GM12878 (cell line): ENCODE results near the gene DUOX1. TPM values are rescaled to one million over a fixed set of nuclear protein-coding genes. Genes with fewer than 3 reads are reported as not detected.

Source experiments
- ATAC-seq: fragments of 200-7000 bp; cut with Tn5 transposase; 3 replicates; pipeline ENCODE4 v1.9.1; 2020; ENCODE audit warnings: mild to moderate bottlenecking, moderate library complexity
- BruUV-seq: library from RNA; stranded (reverse); fragments of 400-500 nt; replicated peaks from 2 replicates; lab custom pipeline; 2021; lab: Mats Ljungman, UMichigan
- CTCF ChIA-PET: fragments of 300-600 bp; sonication (Branson Sonifier 250); formaldehyde crosslinking; extraction: SDS; loops from one replicate; lab custom pipeline; 2021; ENCODE audit warnings: inconsistent platforms; lab: Yijun Ruan, JAX
- POLR2A ChIA-PET: fragments of 350-600 bp; formaldehyde crosslinking; extraction: SDS; loops from one replicate; lab custom pipeline; 2021; ENCODE audit warnings: inconsistent platforms; lab: Charles Lee
- RAD21 ChIA-PET: fragments of 300-600 bp; sonication (Branson Sonifier 250); formaldehyde crosslinking; loops from one replicate; lab custom pipeline; 2023; ENCODE audit warnings: antibody characterized with exemption; ENCODE audit not compliant: unreplicated experiment; lab: Charles Lee
- SMC1A ChIA-PET: fragments of 300-600 bp; sonication (Branson Sonifier 250); formaldehyde crosslinking; loops from one replicate; lab custom pipeline; 2023; ENCODE audit not compliant: unreplicated experiment, uncharacterized antibody; lab: Charles Lee
- DNase-seq: peaks from one replicate; pipeline ENCODE4 v3.0.0-alpha.2; 2011; ENCODE audit warnings: low read depth, low spot score
- FAIRE-seq: peaks from 3 replicates; lab custom pipeline; 2011; peaks lifted over from hg19 to GRCh38; lab: Jason Lieb, UNC
- H2AFZ ChIP-seq: 2 replicates; pipeline ENCODE4 v1.6.0; 2011; ENCODE audit warnings: low read depth, low read length, control low read depth; ENCODE audit not compliant: control insufficient read depth
- H3K27ac ChIP-seq: 2 replicates; pipeline ENCODE4 v1.5.1; 2011; ENCODE audit warnings: control low read depth; ENCODE audit not compliant: control insufficient read depth, insufficient read depth
- H3K27me3 ChIP-seq, 2 experiments: replicated peaks in 1 of 2; 2 replicates each; pipeline versions ENCODE4 v1.6.0 to v1.6.1; 2011; ENCODE audit warnings: low read length in 1 of 2; ENCODE audit not compliant: control insufficient read depth in 2 of 2, insufficient read depth in 2 of 2
- H3K36me3 ChIP-seq, 2 experiments: 2 replicates each; pipeline ENCODE4 v1.5.1; 2011; ENCODE audit warnings: low read length in 1 of 2; ENCODE audit not compliant: control insufficient read depth in 2 of 2, insufficient read depth in 2 of 2
- H3K4me1 ChIP-seq: 2 replicates; pipeline ENCODE4 v1.6.1; 2011; ENCODE audit warnings: mild to moderate bottlenecking, low read length, moderate library complexity, mixed read lengths; ENCODE audit not compliant: control insufficient read depth, insufficient read depth
- H3K4me2 ChIP-seq: 2 replicates; pipeline ENCODE4 v1.6.0; 2011; ENCODE audit warnings: control low read depth; ENCODE audit not compliant: control insufficient read depth, insufficient read depth
- H3K4me3 ChIP-seq: fragments of 200-600 bp; sonication (generic); 2 replicates; pipeline ENCODE4 v1.5.1; 2016
- H3K79me2 ChIP-seq: 2 replicates; pipeline ENCODE4 v1.6.0; 2011; ENCODE audit warnings: low read length; ENCODE audit not compliant: control insufficient read depth, insufficient read depth
- H3K9ac ChIP-seq: 2 replicates; pipeline ENCODE4 v1.8.0; 2011; ENCODE audit warnings: low read length, control low read depth, mixed read lengths; ENCODE audit not compliant: control insufficient read depth, insufficient read depth
- H3K9me3 ChIP-seq: replicated peaks from 3 replicates; pipeline ENCODE4 v1.5.1; 2011; ENCODE audit warnings: mild to moderate bottlenecking, low read length; ENCODE audit not compliant: control insufficient read depth, insufficient read depth
- H4K20me1 ChIP-seq: 2 replicates; pipeline ENCODE4 v1.6.0; 2011; ENCODE audit not compliant: control insufficient read depth, insufficient read depth
- BCL3 ChIP-seq: IDR thresholded peaks from 2 replicates; pipeline ENCODE4 v1.6.1; 2011; ENCODE audit warnings: borderline replicate concordance, low read depth, mild to moderate bottlenecking, moderate library complexity, low read length; ENCODE audit not compliant: insufficient read depth, poor library complexity, severe bottlenecking
- BHLHE40 ChIP-seq, 2 experiments: fragments of 450-650 bp in 1 of 2; IDR thresholded peaks; 2 replicates each; pipeline ENCODE4 v1.6.1; 2011 to 2017; ENCODE audit warnings: low read depth in 2 of 2, borderline replicate concordance in 1 of 2, improper control_type of control experiment in 1 of 2, low read length in 1 of 2, mild to moderate bottlenecking in 1 of 2
- E2F8 ChIP-seq: fragments of 450-650 bp; IDR thresholded peaks from 2 replicates; pipeline ENCODE4 v1.6.1; 2018; ENCODE audit warnings: mild to moderate bottlenecking, low read depth, moderate library complexity; ENCODE audit not compliant: partially characterized antibody
- KAT2A ChIP-seq: conservative IDR thresholded peaks from 2 replicates; pipeline ENCODE4 v1.6.1; 2011; ENCODE audit warnings: low read depth, low read length; ENCODE audit not compliant: control insufficient read depth
- PBX3 ChIP-seq: IDR thresholded peaks from 2 replicates; pipeline ENCODE4 v1.6.1; 2011; ENCODE audit warnings: mild to moderate bottlenecking, low read depth, low read length, moderate library complexity; ENCODE audit not compliant: insufficient replicate concordance
- POLR2AphosphoS2 ChIP-seq: IDR thresholded peaks from 2 replicates; pipeline ENCODE4 v1.6.1; 2011; ENCODE audit warnings: low read depth, mild to moderate bottlenecking, low read length, improper control_type of control experiment, moderate library complexity
- PRDM15 ChIP-seq: fragments of 450-650 bp; formaldehyde crosslinking; IDR thresholded peaks from 2 replicates; pipeline ENCODE4 v1.4.0; 2020; ENCODE audit warnings: mild to moderate bottlenecking, moderate library complexity
- RB1 ChIP-seq: fragments of 450-650 bp; formaldehyde crosslinking; IDR thresholded peaks from 2 replicates; pipeline ENCODE4 v1.6.1; 2017; ENCODE audit warnings: mild to moderate bottlenecking, borderline replicate concordance
- RELA ChIP-seq: fragments of 450-650 bp; IDR thresholded peaks from 2 replicates; pipeline ENCODE4 v1.8.0; 2014; ENCODE audit warnings: borderline replicate concordance; ENCODE audit not compliant: partially characterized antibody
- RFX5 ChIP-seq: IDR thresholded peaks from 2 replicates; pipeline ENCODE4 v1.6.1; 2011; ENCODE audit warnings: low read depth, low read length, improper control_type of control experiment
- TAF1 ChIP-seq: IDR thresholded peaks from 2 replicates; pipeline ENCODE4 v1.6.1; 2011; ENCODE audit warnings: mild to moderate bottlenecking, low read depth, low read length, borderline replicate concordance
- TCF12 ChIP-seq: IDR thresholded peaks from 2 replicates; pipeline ENCODE4 v1.6.1; 2011; ENCODE audit warnings: low read depth, mild to moderate bottlenecking, low read length
- ZNF274 ChIP-seq: IDR thresholded peaks from one replicate; pipeline ENCODE4 v1.8.0; 2011; ENCODE audit not compliant: insufficient read length, insufficient read depth
- ZZZ3 ChIP-seq: IDR thresholded peaks from 2 replicates; pipeline ENCODE4 v1.6.1; 2011; ENCODE audit warnings: low read depth; ENCODE audit not compliant: control insufficient read depth, insufficient read length
- WGBS: methylation state at CpG from one replicate; pipeline ENCODE4 v1.1.6; 2016; ENCODE audit warnings: low lambda C conversion rate; ENCODE audit not compliant: insufficient replicate concordance, insufficient coverage; ENCODE audit errors: missing lambda C conversion rate; 5-methylcytosine and 5-hydroxymethylcytosine counted together
- in situ Hi-C: fragments of 300-500 bp; cut with MboI; formaldehyde crosslinking; loops from 9 replicates; pipeline ENCODE4 v1.14.3; 2018; ENCODE audit warnings: mixed read lengths
- intact Hi-C: fragments of 100-400 bp; cut with micrococcal nuclease; formaldehyde crosslinking; loops from one replicate; pipeline ENCODE4 v1.14.2; 2022; ENCODE audit not compliant: unreplicated experiment
- polyA plus RNA-seq, 11 experiments: library from polyadenylated mRNA; depleted of rRNA in 4 of 11; unstranded in 6 of 11; stranded (reverse) in 5 of 11; fragments of >200 nt; fragmentation: Nextera tagmentation in 4 of 11; fragmentation: Illumina TruSeq in 1 of 11; extraction: Ambion mirVana in 4 of 11; extraction: Trizol in 1 of 11; gene quantifications; 1 replicate in 1 of 11; 2 replicates in 10 of 11; pipeline versions ENCODE4 v1.2.1 to v1.2.3, GENCODE V29; 2011 to 2016; ENCODE audit warnings: inconsistent platforms in 2 of 11, missing spikeins in 2 of 11, low read depth in 1 of 11
- total RNA-seq, 4 experiments: library from RNA; depleted of rRNA in 3 of 4; stranded (reverse); fragments of >200 nt in 3 of 4; fragmentation: Illumina TruSeq in 1 of 4; extraction: Trizol in 1 of 4; gene quantifications; 2 replicates each; pipeline versions ENCODE4 v1.2.1 to v1.2.3, GENCODE V29; 2013 to 2021

The DUOX1 gene
- total and polyA plus RNA-seq, 10 of the 15 experiments (the other 5 are each of a cell fraction or from before 2014, with no cell fraction given), result 0.02 to 2.1 (median 0.26) TPM; not detected in 3

GRCh38 chr15:45161666-45162065, 31.9 kb downstream of the DUOX1 start:
- WGBS, result 96% methylated on average over 14 of the region's 14 CpGs
- Histone ChIP-seq H3K9ac (no peak overlapping the region), H3K4me3 (no peak overlapping the region), H2AFZ (no peak overlapping the region), H3K27me3 (no peaks in the 10 kb centered on the region), H3K79me2 (peaks cover 4% of the 10 kb centered on the region), H3K4me2 (no peak overlapping the region), H3K36me3 (no peaks in the 10 kb centered on the region), H3K27ac (no peak overlapping the region), H3K4me1 (peaks cover 7% of the 10 kb centered on the region), H4K20me1 (no peaks in the 10 kb centered on the region), H3K9me3 (no peaks in the 10 kb centered on the region)
- in situ Hi-C loops, result loop anchor here (5.0 kb wide), 1 partner anchor 111 kb away; no protein-coding TSS in a partner anchor
- BruUV-seq, result no TSS peak
- intact Hi-C loops, result loop anchor here (2.0 kb wide), 1 partner anchor 295 kb away; no protein-coding TSS in a partner anchor
- CTCF ChIA-PET, result interaction anchor here (1.0 to 16.3 kb wide), 7 partner anchors 20 to 450 kb away, joined by 3 to 253 read pairs (median 6); partner anchors contain the start of gene SHF
- RAD21 ChIA-PET, result interaction anchor here (1.4 kb wide), 1 partner anchor 43 kb away, joined by 6 read pairs; no protein-coding TSS in a partner anchor
- POLR2A ChIA-PET, result no interaction called here
- no peak for DNase-seq
- SMC1A ChIA-PET, result interaction anchor here (1.9 to 9.7 kb wide), 2 partner anchors 42 to 138 kb away, joined by 4 to 159 read pairs; no protein-coding TSS in a partner anchor
- no peak for ATAC-seq
- FAIRE-seq, result no peak
- TF ChIP-seq PBX3 (no peak), RFX5 (no peak), BHLHE40 (IDR thresholded peaks at IDR 0.05; ENCODE audit: borderline replicate concordance in 1 of 2, low read depth in 2 of 2, low read length in 1 of 2) (no peak), KAT2A (no peak), RELA (no peak), BCL3 (no peak), ZZZ3 (no peak), POLR2AphosphoS2 (no peak), TCF12 (no peak), TAF1 (no peak), RB1 (no peak), E2F8 (no peak), ZNF274 (no peak), PRDM15 (CRISPR knock-in tag) (no peak)
